HUES48 (cell line): ENCODE data around the gene DLG1.
"Not testable (repeated sequence)": the region's sequence is repeated elsewhere in the genome, so short reads cannot be mapped to it uniquely, and the experiment has no call there.

Source experiments
- H3K27ac ChIP-seq: one replicate; pipeline ENCODE4 v1.7.0; 2013; ENCODE audit warnings: low read depth, low read length, inconsistent platforms
- H3K27me3 ChIP-seq: 2 replicates; pipeline ENCODE4 v1.6.1; 2013; ENCODE audit warnings: mild to moderate bottlenecking, low read length; ENCODE audit not compliant: control insufficient read depth, insufficient read depth
- H3K36me3 ChIP-seq: 2 replicates; pipeline ENCODE4 v1.6.1; 2013; ENCODE audit warnings: low read length; ENCODE audit not compliant: control insufficient read depth, insufficient read depth
- H3K4me1 ChIP-seq: 2 replicates; pipeline ENCODE4 v1.6.1; 2013; ENCODE audit warnings: mild to moderate bottlenecking, low read length; ENCODE audit not compliant: control insufficient read depth, insufficient read depth
- H3K4me3 ChIP-seq: 2 replicates; pipeline ENCODE4 v1.5.1; 2013; ENCODE audit warnings: mild to moderate bottlenecking, low read depth, low read length
- H3K9ac ChIP-seq: 2 replicates; pipeline ENCODE4 v1.6.1; 2013; ENCODE audit warnings: mild to moderate bottlenecking, low read depth, low read length, moderate library complexity
- H3K9me3 ChIP-seq: 2 replicates; pipeline ENCODE4 v1.6.1; 2013; ENCODE audit warnings: low read length; ENCODE audit not compliant: control insufficient read depth, insufficient read depth

The DLG1 gene

GRCh38 chr3:197195326-197195725 is 103.1 kb downstream of the DLG1 start:
- H3K4me1 ChIP-seq = peaks cover 1% of the 10 kb centered on the region; the same call in 1 of the 2 replicates
- no peak overlapping the region for H3K9ac ChIP-seq
- H3K4me3 ChIP-seq = no peak overlapping the region
- peaks cover 6% of the 10 kb centered on the region for H3K36me3 ChIP-seq
- H3K27ac ChIP-seq = no peak overlapping the region
- no peaks in the 10 kb centered on the region for H3K27me3 ChIP-seq
- no peaks in the 10 kb centered on the region for H3K9me3 ChIP-seq

DNA sequence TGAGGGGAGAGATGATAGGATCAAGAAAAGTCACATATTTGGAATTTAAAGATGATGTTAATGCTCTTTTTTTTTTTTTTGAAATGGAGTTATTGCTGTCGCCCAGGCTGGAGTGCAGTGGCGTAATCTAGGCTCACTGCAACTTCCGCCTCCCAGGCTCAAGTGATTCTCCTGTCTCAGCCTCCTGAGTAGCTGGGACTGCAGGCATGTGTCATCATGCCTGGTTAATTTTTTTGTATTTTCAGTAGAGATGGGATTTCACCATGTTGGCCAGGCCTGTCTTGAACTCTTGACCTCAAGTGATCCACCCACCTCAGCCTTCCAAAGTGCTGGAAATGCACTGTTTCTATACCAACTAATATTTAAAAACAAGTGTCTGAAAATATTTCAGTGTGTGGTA is 104.7 kb downstream of the DLG1 start:
- not testable (repeated sequence) for H3K27me3 ChIP-seq, H3K4me1 ChIP-seq, H3K9ac ChIP-seq, H3K27ac ChIP-seq, H3K4me3 ChIP-seq, H3K36me3 ChIP-seq, H3K9me3 ChIP-seq

DNA sequence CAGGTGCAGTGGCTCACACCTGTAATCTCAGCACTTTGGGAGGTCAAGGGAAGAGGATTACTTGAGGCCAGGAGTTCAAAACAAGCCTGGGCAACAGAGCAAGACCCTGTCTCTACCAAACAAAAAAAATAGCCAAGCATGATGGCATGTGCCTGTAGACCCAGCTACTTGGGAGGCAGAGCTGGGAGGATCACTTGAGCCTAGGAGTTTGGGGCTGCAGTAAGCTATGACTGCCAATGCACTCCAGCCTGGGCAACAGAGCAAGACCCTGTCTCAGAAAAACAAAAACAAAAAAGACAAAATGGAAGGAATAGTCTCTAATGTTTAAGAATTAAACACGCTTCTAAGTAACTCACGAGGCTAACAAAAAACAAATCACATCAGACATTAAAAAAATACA is 106.5 kb downstream of the DLG1 start:
- no peaks in the 10 kb centered on the region for H3K9me3 ChIP-seq
- no peak overlapping the region for H3K27ac ChIP-seq
- no peak overlapping the region for H3K4me3 ChIP-seq
- H3K27me3 ChIP-seq = no peaks in the 10 kb centered on the region
- peaks cover 6% of the 10 kb centered on the region for H3K36me3 ChIP-seq
- peaks cover 3% of the 10 kb centered on the region; the same call in 1 of the 2 replicates for H3K4me1 ChIP-seq
- H3K9ac ChIP-seq = no peak overlapping the region

GRCh38 chr3:197189623-197190022 is 108.8 kb downstream of the DLG1 start:
- Histone ChIP-seq H3K4me3 (no peak overlapping the region), H3K4me1 (peaks cover 9% of the 10 kb centered on the region; the same call in 1 of the 2 replicates), H3K9me3 (no peaks in the 10 kb centered on the region), H3K27ac (no peak overlapping the region), H3K9ac (no peak overlapping the region), H3K27me3 (no peaks in the 10 kb centered on the region), H3K36me3 (peaks cover 6% of the 10 kb centered on the region)

- peaks cover 1% of the 10 kb centered on the region for H3K36me3 ChIP-seq
- peaks cover 15% of the 10 kb centered on the region for H3K4me1 ChIP-seq
- no peaks in the 10 kb centered on the region for H3K9me3 ChIP-seq
- H3K27ac ChIP-seq = no peak overlapping the region
- no peaks in the 10 kb centered on the region for H3K27me3 ChIP-seq
- no peak overlapping the region for H3K9ac ChIP-seq
- H3K4me3 ChIP-seq = no peak overlapping the region
These were observed 109.4 kb downstream of the DLG1 start for GRCh38 chr3:197188963-197189362.

GRCh38 chr3:197186887-197187588 is 111.4 kb downstream of the DLG1 start:
- Histone ChIP-seq H3K4me3 (no peak overlapping the region), H3K27me3 (no peaks in the 10 kb centered on the region), H3K36me3 (no peaks in the 10 kb centered on the region; the same call in 1 of the 2 replicates), H3K9ac (no peak overlapping the region), H3K27ac (no peak overlapping the region), H3K4me1 (peaks cover 24% of the 10 kb centered on the region), H3K9me3 (no peaks in the 10 kb centered on the region)

DNA sequence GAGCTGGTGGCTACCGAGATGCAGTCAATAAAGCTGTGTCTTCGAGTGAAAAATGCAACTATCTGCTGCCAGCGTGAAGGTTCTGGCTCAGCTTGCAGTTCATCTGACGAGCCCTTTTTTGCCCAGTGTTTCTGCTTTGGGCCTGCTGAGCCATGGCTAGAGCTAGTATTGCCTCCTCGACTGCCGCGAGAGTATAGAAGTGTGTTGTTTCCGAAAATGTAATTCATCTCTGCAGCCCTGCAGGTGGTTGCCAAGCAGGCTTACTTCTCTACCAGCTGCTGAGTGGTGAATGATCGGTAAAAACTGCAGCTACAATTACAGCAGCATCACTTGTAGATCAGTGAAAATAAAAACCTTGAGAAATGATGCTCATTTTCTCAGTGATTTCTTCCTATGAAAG is 114.8 kb downstream of the DLG1 start:
- H3K9ac ChIP-seq = no peak overlapping the region; the same call in 1 of the 2 replicates
- H3K4me1 ChIP-seq = peaks cover 21% of the 10 kb centered on the region
- H3K9me3 ChIP-seq = no peaks in the 10 kb centered on the region
- H3K27ac ChIP-seq = peak overlapping the region; percentile 37
- no peaks in the 10 kb centered on the region for H3K27me3 ChIP-seq
- H3K36me3 ChIP-seq = no peaks in the 10 kb centered on the region
- no peak overlapping the region for H3K4me3 ChIP-seq

DNA sequence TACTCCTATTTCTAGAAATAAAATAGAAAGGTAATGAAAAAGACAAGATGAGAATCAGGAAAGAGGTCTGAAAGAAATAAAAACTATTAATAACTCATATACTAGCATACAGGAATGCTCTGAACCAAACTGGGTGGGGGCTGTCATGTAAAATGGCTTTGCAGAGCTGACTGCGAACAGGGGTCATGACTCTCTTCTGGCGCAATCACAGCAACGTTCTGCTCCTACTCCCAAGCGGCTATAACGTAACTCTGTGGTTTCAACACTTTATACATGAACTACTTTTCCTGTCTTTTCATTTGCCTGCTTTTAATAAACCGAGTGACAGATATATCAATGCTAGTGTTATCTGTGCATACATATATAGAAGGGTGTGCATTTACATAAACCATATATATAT is 116.7 kb downstream of the DLG1 start:
- H3K9me3 ChIP-seq = no peaks in the 10 kb centered on the region
- no peak overlapping the region for H3K9ac ChIP-seq
- no peaks in the 10 kb centered on the region for H3K36me3 ChIP-seq
- H3K4me3 ChIP-seq = no peak overlapping the region
- no peaks in the 10 kb centered on the region for H3K27me3 ChIP-seq
- H3K27ac ChIP-seq = no peak overlapping the region
- peaks cover 21% of the 10 kb centered on the region for H3K4me1 ChIP-seq

DNA sequence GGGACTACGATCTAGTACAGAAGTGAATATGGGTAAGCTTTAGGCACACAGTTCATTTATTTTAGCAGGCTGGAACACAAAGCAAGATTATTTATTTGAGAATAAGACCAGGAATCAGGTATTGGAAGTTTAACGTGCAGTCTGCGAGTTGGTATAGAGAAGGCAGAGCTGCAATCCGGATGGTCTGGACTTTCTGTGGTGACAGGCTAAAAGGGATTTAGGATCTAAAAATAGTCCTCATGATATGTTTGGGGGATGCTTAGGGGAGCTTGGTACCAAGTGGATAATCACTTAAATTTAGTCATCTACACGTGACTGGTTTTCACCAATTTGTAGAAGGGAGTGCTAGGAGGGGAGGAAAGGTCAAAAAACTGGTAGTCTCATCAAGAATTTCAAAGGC is 119.4 kb downstream of the DLG1 start:
- Histone ChIP-seq H3K4me1 (peaks cover 36% of the 10 kb centered on the region), H3K36me3 (no peaks in the 10 kb centered on the region), H3K9me3 (no peaks in the 10 kb centered on the region), H3K27ac (no peak overlapping the region), H3K27me3 (no peaks in the 10 kb centered on the region), H3K4me3 (no peak overlapping the region), H3K9ac (no peak overlapping the region)

- H3K4me3 ChIP-seq = no peak overlapping the region
- peaks cover 28% of the 10 kb centered on the region for H3K4me1 ChIP-seq
- H3K27me3 ChIP-seq = no peaks in the 10 kb centered on the region
- H3K36me3 ChIP-seq = no peaks in the 10 kb centered on the region
- no peak overlapping the region for H3K27ac ChIP-seq
- H3K9me3 ChIP-seq = no peaks in the 10 kb centered on the region
- no peak overlapping the region for H3K9ac ChIP-seq
These were observed 122.9 kb downstream of the DLG1 start for GRCh38 chr3:197175503-197175902.

DNA sequence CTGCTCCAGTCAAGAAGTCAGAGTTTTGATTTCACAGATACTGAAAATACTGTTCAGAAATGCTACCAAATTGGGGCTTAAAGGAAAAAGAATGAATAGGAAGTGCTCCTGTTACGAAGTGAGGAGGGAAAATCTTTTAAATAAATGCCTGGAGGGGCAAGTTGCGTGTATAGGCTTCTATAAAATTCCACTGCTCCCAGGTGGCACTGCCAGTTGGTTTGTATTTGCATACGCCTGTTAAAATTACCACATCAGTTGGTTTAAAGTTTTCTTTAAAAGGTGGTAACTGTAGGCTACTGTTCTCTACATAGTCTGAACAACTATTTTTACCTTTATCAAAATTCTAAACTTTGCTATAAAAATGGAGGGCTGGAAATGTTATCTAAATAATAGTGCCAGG is 123.5 kb downstream of the DLG1 start:
- no peak overlapping the region for H3K4me3 ChIP-seq
- H3K4me1 ChIP-seq = peaks cover 28% of the 10 kb centered on the region
- no peaks in the 10 kb centered on the region for H3K9me3 ChIP-seq
- no peak overlapping the region for H3K9ac ChIP-seq
- H3K27ac ChIP-seq = peak overlapping the region; percentile 11
- no peaks in the 10 kb centered on the region for H3K36me3 ChIP-seq
- H3K27me3 ChIP-seq = no peaks in the 10 kb centered on the region
